IMR-90 (cell line): ENCODE results near the gene CRYZL1.

Experiments used
- CTCF ChIP-seq: conservative IDR thresholded peaks from 2 replicates; pipeline ENCODE4 v1.5.1; 2012; ENCODE audit warnings: mild to moderate bottlenecking, low read depth, low read length, improper control_type of control experiment
- ELK1 ChIP-seq: fragments of 150-350 bp; IDR thresholded peaks from 2 replicates; pipeline ENCODE4 v1.6.1; 2016; ENCODE audit warnings: low read depth, mild to moderate bottlenecking, low read length, moderate library complexity, borderline replicate concordance
- MAFK ChIP-seq: IDR thresholded peaks from 2 replicates; pipeline ENCODE4 v1.6.1; 2012; ENCODE audit warnings: low read depth, low read length, improper control_type of control experiment
- MXI1 ChIP-seq: IDR thresholded peaks from 2 replicates; pipeline ENCODE4 v1.6.1; 2012; ENCODE audit warnings: low read depth, mild to moderate bottlenecking, low read length, moderate library complexity, borderline replicate concordance
- POLR2A ChIP-seq: IDR thresholded peaks from 2 replicates; pipeline ENCODE4 v1.6.1; 2012; ENCODE audit warnings: mild to moderate bottlenecking, low read depth, low read length
- RFX5 ChIP-seq: IDR thresholded peaks from 2 replicates; pipeline ENCODE4 v1.8.0; 2012; ENCODE audit warnings: low read depth, mild to moderate bottlenecking, low read length, moderate library complexity
- USF2 ChIP-seq: fragments of 150-350 bp; IDR thresholded peaks from 2 replicates; pipeline ENCODE4 v1.6.1; 2017; ENCODE audit warnings: mild to moderate bottlenecking, antibody characterized with exemption, low read length, low read depth

GRCh38 chr21:33619726-33620125 lies 21.8 kb downstream of the CRYZL1 start:
- no peak for TF ChIP-seq CTCF
- no peak for TF ChIP-seq USF2
- no peak for TF ChIP-seq POLR2A
- no peak for TF ChIP-seq MAFK
- no peak for TF ChIP-seq MXI1
- TF ChIP-seq ELK1: no peak
- no peak for TF ChIP-seq RFX5
